AG04449 (cell line): Measurements from ENCODE around the gene GNAI2.
A peak's percentile ranks its signal among the peaks of the same experiment; 100 is the strongest.

Experiments used
- CTCF ChIA-PET: fragments of 350-600 bp; formaldehyde crosslinking; extraction: SDS; loops from one replicate; lab custom pipeline; 2021; ENCODE audit warnings: antibody characterized with exemption; lab: Yijun Ruan, JAX
- POLR2A ChIA-PET: fragments of 400-600, 350-600 bp; formaldehyde crosslinking; extraction: SDS; loops from one replicate; lab custom pipeline; 2020; ENCODE audit warnings: antibody characterized with exemption, inconsistent platforms; lab: Yijun Ruan, JAX
- DNase-seq: peaks from one replicate; pipeline ENCODE4 v3.0.0-alpha.2; 2010; ENCODE audit warnings: low read depth, low spot score
- H3K4me3 ChIP-seq: 2 replicates; pipeline ENCODE4 v1.5.1; 2011; ENCODE audit warnings: low read depth, mild to moderate bottlenecking, control low read depth, low read length
- CTCF ChIP-seq: IDR thresholded peaks from one replicate; pipeline ENCODE4 v1.5.1; 2011; ENCODE audit warnings: mild to moderate bottlenecking, moderate library complexity, low read length, control low read depth, inconsistent platforms; ENCODE audit not compliant: insufficient read depth; ENCODE audit errors: missing control alignments

The GNAI2 gene

GRCh38 chr3:50246517-50246954 lies 10.5 kb downstream of the GNAI2 start:
- ChIA-PET POLR2A (interaction anchor here (0.7 to 3.1 kb wide), 9 partner anchors 8 to 90 kb away, joined by 3 to 25 read pairs (median 5); partner anchors contain the start of genes GNAI2, HYAL3, NAA80 and SEMA3B), CTCF (interaction anchor here (0.6 to 47.4 kb wide), 24 partner anchors 8 to 575 kb away, joined by 3 to 1609 read pairs (median 3); partner anchors contain the start of genes GNAI2, GNAT1, HYAL2 and HYAL3)
- no peak for TF ChIP-seq CTCF
- peak overlapping the region; percentile 42 for H3K4me3 ChIP-seq
- peak; percentile 65 for DNase-seq

GRCh38 chr3:50248387-50248786 lies 12.4 kb downstream of the GNAI2 start:
- ChIA-PET POLR2A (interaction anchor here (0.8 to 3.1 kb wide), 4 partner anchors 11 to 16 kb away, joined by 3 to 25 read pairs (median 5); partner anchors contain the start of gene GNAI2), CTCF (interaction anchor here (11.0 to 47.4 kb wide), 3 partner anchors 10 to 56 kb away, joined by 125 to 1609 read pairs (median 1609); partner anchors contain the start of genes GNAI2, GNAT1, LSMEM2 and SEMA3B)
- no peak overlapping the region for H3K4me3 ChIP-seq
- DNase-seq, result no peak
- TF ChIP-seq CTCF, result no peak

GRCh38 chr3:50249457-50249856 lies 13.5 kb downstream of the GNAI2 start:
- ChIA-PET POLR2A (interaction anchor here (1.0 to 2.5 kb wide), 4 partner anchors 11 to 15 kb away, joined by 3 to 10 read pairs (median 5); partner anchors contain the start of gene GNAI2), CTCF (interaction anchor here (11.0 to 47.4 kb wide), 3 partner anchors 11 to 57 kb away, joined by 125 to 1609 read pairs (median 1609); partner anchors contain the start of genes GNAI2, GNAT1, LSMEM2 and SEMA3B)
- no peak overlapping the region for H3K4me3 ChIP-seq
- TF ChIP-seq CTCF, result no peak
- DNase-seq, result no peak

DNA sequence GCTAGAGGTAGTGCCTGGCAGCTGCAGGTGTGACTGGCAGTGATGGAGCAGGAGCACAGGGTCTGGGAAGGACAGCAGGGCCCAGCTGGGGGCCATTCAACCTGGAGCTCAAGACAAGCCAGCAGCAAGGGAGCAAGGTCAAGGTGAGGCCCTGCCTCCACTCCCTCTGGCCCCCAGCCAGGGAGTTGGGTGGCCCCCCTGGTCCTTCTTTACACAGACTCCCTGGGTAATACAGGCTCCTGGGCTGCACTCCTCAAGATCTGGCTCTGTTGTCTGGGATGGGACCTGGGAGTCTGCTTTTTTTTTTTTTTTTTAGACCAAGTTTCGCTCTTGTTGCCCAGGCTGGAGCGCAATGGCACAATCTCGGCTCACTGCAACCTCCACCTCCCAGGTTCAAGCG lies 14.5 kb downstream of the GNAI2 start:
- no peak for TF ChIP-seq CTCF
- POLR2A ChIA-PET, result interaction anchor here (0.5 to 2.5 kb wide), 5 partner anchors 10 to 492 kb away, joined by 3 to 10 read pairs (median 5); partner anchors contain the start of gene GNAI2
- CTCF ChIA-PET, result interaction anchor here (11.0 to 47.4 kb wide), 3 partner anchors 12 to 58 kb away, joined by 125 to 1609 read pairs (median 1609); partner anchors contain the start of genes GNAI2, GNAT1, LSMEM2 and SEMA3B
- DNase-seq, result no peak
- no peak overlapping the region for H3K4me3 ChIP-seq

DNA sequence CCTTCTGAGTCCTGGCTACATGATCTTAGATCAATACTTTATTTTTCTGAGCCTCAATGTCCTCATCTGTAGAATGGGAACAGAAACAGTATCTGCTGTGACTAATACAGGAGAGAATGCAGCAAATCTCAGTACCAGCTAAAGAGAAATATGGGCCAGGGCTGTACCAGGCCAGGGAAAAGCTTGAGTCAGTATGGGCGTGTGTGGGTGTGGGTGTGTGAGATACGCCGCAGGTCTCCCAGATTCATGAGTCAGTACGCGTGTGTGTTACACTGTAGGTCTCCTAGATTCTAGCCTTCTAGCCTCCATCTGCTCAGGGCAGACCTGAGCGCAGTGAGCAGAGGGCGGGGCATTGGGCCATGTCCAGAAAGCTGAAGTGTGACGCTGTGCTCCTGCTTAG lies 15.2 kb downstream of the GNAI2 start:
- TF ChIP-seq CTCF, result no peak
- DNase-seq, result no peak
- ChIA-PET CTCF (interaction anchor here (1.6 to 47.4 kb wide), 3 partner anchors 13 to 57 kb away, joined by 8 to 1609 read pairs (median 1609); partner anchors contain the start of genes GNAI2, LSMEM2 and SEMA3B), POLR2A (interaction anchor here (1.2 to 2.5 kb wide), 3 partner anchors 13 to 15 kb away, joined by 5 to 10 read pairs (median 5); partner anchors contain the start of gene GNAI2)
- H3K4me3 ChIP-seq, result no peak overlapping the region
